Cardiac muscle cell (in vitro differentiated cells and primary cell): ENCODE results near the gene PTPN14. TPM values are rescaled to one million over a fixed set of nuclear protein-coding genes. Genes with fewer than 3 reads are reported as not detected.

Source experiments
- DNase-seq, 2 donors: peaks; one replicate each; pipeline versions ENCODE4 v3.0.0 to v3.0.0-alpha.2; 2010 to 2017; ENCODE audit warnings: low read depth in 1 of 2, low spot score in 1 of 2
- H3K27ac ChIP-seq: fragments of 200-600 bp; sonication (generic); 2 replicates; pipeline ENCODE4 v1.5.1; 2016
- H3K27me3 ChIP-seq: fragments of 200-600 bp; sonication (generic); 2 replicates; pipeline ENCODE4 v1.6.0; 2016; ENCODE audit warnings: control low read depth
- H3K36me3 ChIP-seq: fragments of 200-600 bp; sonication (generic); 2 replicates; pipeline ENCODE4 v1.5.1; 2016; ENCODE audit warnings: control low read depth
- H3K4me1 ChIP-seq: fragments of 200-600 bp; sonication (generic); 2 replicates; pipeline ENCODE4 v1.8.1; 2017; ENCODE audit warnings: low read depth, mild to moderate bottlenecking, mixed run types
- H3K4me3 ChIP-seq: fragments of 200-600 bp; sonication (generic); 2 replicates; pipeline ENCODE4 v1.5.1; 2016; ENCODE audit warnings: mild to moderate bottlenecking
- H3K9me3 ChIP-seq: fragments of 200-600 bp; sonication (generic); 2 replicates; pipeline ENCODE4 v1.5.1; 2017; ENCODE audit warnings: low read depth, mild to moderate bottlenecking, control low read depth
- polyA plus RNA-seq: library from polyadenylated mRNA; unstranded; fragments of >200 nt; fragmentation: Nextera tagmentation; extraction: Ambion mirVana; gene quantifications from 2 replicates; pipeline ENCODE4 v1.2.1, GENCODE V29; 2016
- total RNA-seq: library from RNA; depleted of rRNA; stranded (reverse); fragments of >200 nt; gene quantifications from 2 replicates; pipeline ENCODE4 v1.2.3, GENCODE V29; 2016
- TF ChIP-seq, protein P1 (sequence below): IDR thresholded peaks from 2 replicates; pipeline ENCODE4 v1.5.1; 2012; ENCODE audit warnings: low read depth, mild to moderate bottlenecking, low read length

PTPN14 gene
- total and polyA plus RNA-seq, 2 experiments from 2014 or later, result 4.6 to 5.4 TPM

DNA sequence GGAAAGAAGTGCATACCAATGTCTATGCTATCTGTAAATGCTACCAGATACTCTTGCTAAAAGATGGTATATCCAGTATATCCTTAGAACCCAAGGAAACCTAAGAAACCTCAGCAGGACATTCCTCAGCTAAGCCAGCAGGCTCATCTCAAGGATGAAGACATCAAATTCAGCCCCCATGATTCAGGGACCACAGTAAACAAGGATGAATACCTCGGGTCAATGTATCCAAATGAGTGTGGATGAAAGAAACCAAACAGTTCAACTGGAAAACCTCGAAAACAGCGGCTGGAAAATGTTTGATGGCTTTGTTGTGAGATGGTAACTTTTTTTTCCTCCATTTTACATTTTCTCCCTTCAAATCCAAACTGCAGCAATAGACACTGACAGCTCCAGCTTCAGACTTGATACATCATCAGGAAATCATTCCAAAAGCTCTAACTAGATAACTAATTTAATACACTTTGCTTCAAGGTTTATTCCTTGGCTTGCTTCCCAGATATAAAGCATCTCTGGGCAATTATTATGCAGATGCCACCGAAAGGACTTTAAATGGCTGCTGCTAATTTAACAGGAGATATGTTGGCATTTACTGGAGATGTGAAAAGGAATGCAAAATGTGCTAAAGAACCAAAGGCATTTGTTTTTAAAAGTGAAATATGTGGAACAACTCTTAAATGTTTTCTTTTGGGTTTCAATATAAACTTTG, 196.8 kb downstream of the PTPN14 start:
- no peaks in the 10 kb centered on the region for H3K9me3 ChIP-seq
- H3K4me3 ChIP-seq, result no peak overlapping the region
- no peaks in the 10 kb centered on the region for H3K27me3 ChIP-seq
- no peaks in the 10 kb centered on the region for H3K36me3 ChIP-seq
- peaks cover under 1% of the 10 kb centered on the region for H3K4me1 ChIP-seq
- no peak overlapping the region for H3K27ac ChIP-seq
- TF ChIP-seq, protein P1, sequence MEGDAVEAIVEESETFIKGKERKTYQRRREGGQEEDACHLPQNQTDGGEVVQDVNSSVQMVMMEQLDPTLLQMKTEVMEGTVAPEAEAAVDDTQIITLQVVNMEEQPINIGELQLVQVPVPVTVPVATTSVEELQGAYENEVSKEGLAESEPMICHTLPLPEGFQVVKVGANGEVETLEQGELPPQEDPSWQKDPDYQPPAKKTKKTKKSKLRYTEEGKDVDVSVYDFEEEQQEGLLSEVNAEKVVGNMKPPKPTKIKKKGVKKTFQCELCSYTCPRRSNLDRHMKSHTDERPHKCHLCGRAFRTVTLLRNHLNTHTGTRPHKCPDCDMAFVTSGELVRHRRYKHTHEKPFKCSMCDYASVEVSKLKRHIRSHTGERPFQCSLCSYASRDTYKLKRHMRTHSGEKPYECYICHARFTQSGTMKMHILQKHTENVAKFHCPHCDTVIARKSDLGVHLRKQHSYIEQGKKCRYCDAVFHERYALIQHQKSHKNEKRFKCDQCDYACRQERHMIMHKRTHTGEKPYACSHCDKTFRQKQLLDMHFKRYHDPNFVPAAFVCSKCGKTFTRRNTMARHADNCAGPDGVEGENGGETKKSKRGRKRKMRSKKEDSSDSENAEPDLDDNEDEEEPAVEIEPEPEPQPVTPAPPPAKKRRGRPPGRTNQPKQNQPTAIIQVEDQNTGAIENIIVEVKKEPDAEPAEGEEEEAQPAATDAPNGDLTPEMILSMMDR, result no peak
- no peak for DNase-seq

DNA sequence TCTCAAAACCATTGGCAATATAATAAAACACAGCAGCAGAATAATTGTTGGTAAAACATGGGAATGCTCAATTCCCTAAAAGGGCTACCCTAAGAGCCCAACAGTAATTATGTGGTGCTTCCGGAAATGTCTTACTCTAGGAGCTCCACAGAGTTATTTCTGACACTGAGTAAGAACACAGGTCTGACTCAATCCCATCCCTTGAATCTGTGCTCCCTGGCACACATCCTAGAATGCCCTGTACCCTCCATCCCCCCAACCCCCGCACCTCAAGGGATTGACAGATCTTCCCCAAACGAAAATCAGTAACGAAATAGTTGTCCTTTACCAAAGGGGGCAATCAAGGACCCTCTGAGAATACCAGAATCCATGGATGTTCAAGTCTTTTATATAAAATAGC, 198.6 kb downstream of the PTPN14 start:
- Histone ChIP-seq H3K9me3 (no peaks in the 10 kb centered on the region), H3K27me3 (no peaks in the 10 kb centered on the region), H3K36me3 (no peaks in the 10 kb centered on the region), H3K4me3 (no peak overlapping the region), H3K27ac (no peak overlapping the region), H3K4me1 (peaks cover 4% of the 10 kb centered on the region)
- DNase-seq, result no peak
- TF ChIP-seq, protein P1, result no peak

DNA sequence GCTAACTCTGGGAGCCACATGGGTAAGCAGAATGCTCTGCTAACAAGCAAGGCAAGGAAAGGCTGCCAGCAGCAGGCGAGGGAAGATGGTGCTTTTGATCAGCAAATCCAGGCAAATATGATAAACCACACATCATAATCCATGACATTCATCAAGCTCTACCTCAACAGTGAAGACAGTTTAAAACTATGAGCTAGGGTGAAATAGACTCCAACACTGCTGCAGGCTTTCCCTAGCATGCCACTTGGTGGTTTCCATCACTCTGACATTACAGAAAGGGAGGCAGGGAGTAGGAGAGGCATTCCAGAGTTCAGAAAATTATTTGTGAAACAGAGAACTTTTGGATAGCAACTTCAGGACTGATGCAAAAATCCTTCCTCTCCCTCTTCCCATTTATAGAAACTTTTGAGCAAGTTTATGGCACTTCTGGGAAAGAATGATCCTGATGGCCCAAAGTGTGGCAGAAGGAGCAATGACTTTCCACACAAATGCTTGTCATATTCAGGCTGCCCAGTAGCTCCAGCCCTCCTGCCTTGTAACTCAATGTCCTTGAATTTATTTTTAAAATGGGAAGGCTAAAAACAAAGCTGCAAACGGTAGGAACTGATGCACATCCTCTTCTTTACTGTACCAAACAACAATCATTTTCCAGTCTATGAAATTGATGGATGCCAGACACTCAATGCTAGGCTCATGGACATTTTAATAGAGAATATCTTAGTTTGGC, 199.7 kb downstream of the PTPN14 start:
- DNase-seq, result no peak
- H3K9me3 ChIP-seq, result no peaks in the 10 kb centered on the region
- no peaks in the 10 kb centered on the region for H3K36me3 ChIP-seq
- TF ChIP-seq, protein P1, result no peak
- H3K27me3 ChIP-seq, result no peaks in the 10 kb centered on the region
- H3K27ac ChIP-seq, result no peak overlapping the region
- peaks cover 4% of the 10 kb centered on the region for H3K4me1 ChIP-seq
- H3K4me3 ChIP-seq, result no peak overlapping the region

DNA sequence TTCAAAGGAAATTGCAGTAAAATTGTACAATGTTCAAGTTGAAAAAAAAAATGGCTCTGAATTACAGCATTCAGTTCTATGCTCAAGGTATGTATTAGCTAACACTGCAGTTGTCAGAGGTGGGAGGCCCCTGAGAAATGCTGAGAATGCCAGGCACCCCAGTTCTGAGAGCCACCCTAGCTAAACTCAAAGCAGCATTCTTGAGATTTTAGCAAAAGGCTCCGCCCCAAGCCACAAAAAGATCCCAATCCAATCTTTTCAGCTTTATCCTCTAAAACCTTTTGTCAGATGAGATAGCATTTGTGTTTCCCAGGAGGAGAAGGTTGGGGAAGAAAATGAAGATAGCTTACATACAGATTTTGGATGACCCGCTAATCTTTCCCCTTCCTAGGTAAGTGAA, 201.6 kb downstream of the PTPN14 start:
- Histone ChIP-seq H3K4me3 (no peak overlapping the region), H3K4me1 (peaks cover 4% of the 10 kb centered on the region), H3K36me3 (no peaks in the 10 kb centered on the region), H3K27ac (no peak overlapping the region), H3K27me3 (no peaks in the 10 kb centered on the region), H3K9me3 (peaks cover 4% of the 10 kb centered on the region)
- TF ChIP-seq, protein P1, result no peak
- DNase-seq, result peak; percentile 17 to 32

DNA sequence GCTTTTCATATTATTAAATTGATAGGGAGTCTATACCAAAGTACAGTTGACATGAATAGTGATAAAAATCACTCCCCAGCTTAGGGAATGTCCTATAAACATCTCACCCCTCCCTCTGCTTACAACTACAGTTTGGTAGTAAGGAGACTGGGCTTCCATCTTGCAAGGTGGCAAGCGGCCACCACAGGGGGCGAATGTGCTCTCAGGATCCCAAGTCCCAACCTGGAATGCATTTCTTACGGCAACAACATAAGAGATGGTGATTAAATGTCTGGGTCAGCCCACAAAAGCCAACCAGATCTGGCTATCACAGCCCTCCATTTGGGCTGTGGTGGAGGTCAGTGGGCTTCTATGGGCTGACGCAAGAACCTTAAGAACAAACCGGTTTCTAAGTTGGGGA, 202.4 kb downstream of the PTPN14 start:
- TF ChIP-seq, protein P1, result no peak
- Histone ChIP-seq H3K36me3 (no peaks in the 10 kb centered on the region), H3K27ac (no peak overlapping the region), H3K4me1 (peaks cover 4% of the 10 kb centered on the region), H3K9me3 (peaks cover 4% of the 10 kb centered on the region), H3K4me3 (no peak overlapping the region), H3K27me3 (no peaks in the 10 kb centered on the region)
- DNase-seq, result no peak
